Karpas-422 (cell line): ENCODE data around the gene PDZD2. TPM values are rescaled to one million over a fixed set of nuclear protein-coding genes. Genes with fewer than 3 reads are reported as not detected.

Experiments used
- DNase-seq: peaks from one replicate; pipeline ENCODE4 v3.0.0-alpha.2; 2015
- H2AFZ ChIP-seq: fragments of 200-600 bp; sonication (generic); 2 replicates; pipeline ENCODE4 v1.6.1; 2014; ENCODE audit warnings: antibody characterized with exemption, low read length, mixed read lengths
- H3K27ac ChIP-seq: fragments of 200-600 bp; sonication (generic); 2 replicates; pipeline ENCODE4 v1.5.1; 2014; ENCODE audit warnings: mild to moderate bottlenecking, low read length, moderate library complexity
- H3K27me3 ChIP-seq: fragments of 200-600 bp; sonication (generic); 2 replicates; pipeline ENCODE4 v1.6.1; 2014; ENCODE audit warnings: low read length, mixed read lengths
- H3K36me3 ChIP-seq: fragments of 200-600 bp; sonication (generic); 2 replicates; pipeline ENCODE4 v1.6.1; 2014; ENCODE audit warnings: low read length, mixed read lengths; ENCODE audit not compliant: insufficient read depth
- H3K4me1 ChIP-seq: fragments of 200-600 bp; sonication (generic); 2 replicates; pipeline ENCODE4 v1.6.1; 2014; ENCODE audit warnings: mild to moderate bottlenecking, low read length, mixed read lengths
- H3K4me2 ChIP-seq: fragments of 200-600 bp; sonication (generic); 2 replicates; pipeline ENCODE4 v1.6.1; 2014; ENCODE audit warnings: low read length, low read depth, mild to moderate bottlenecking; ENCODE audit not compliant: poor library complexity, severe bottlenecking
- H3K4me3 ChIP-seq: fragments of 200-600 bp; sonication (generic); 2 replicates; pipeline ENCODE4 v1.5.1; 2014; ENCODE audit warnings: mild to moderate bottlenecking, antibody characterized with exemption, low read length, mixed read lengths
- H3K79me2 ChIP-seq: fragments of 200-600 bp; sonication (generic); 2 replicates; pipeline ENCODE4 v1.6.1; 2014; ENCODE audit warnings: mild to moderate bottlenecking, low read length, mixed read lengths
- H3K9ac ChIP-seq: fragments of 200-600 bp; sonication (generic); 2 replicates; pipeline ENCODE4 v1.6.0; 2014; ENCODE audit warnings: low read length
- H3K9me2 ChIP-seq: fragments of 200-600 bp; sonication (generic), shearing (Covaris generic); replicated peaks from 2 replicates; pipeline ENCODE4 v1.6.0; 2014; ENCODE audit warnings: mild to moderate bottlenecking, low read length, moderate library complexity; ENCODE audit not compliant: insufficient read depth
- H3K9me3 ChIP-seq: fragments of 300-700, 200-600 bp; sonication (generic); 2 replicates; pipeline ENCODE4 v1.6.1; 2014; ENCODE audit warnings: low read length, mixed read lengths
- H4K20me1 ChIP-seq: fragments of 200-600 bp; sonication (generic); 2 replicates; pipeline ENCODE4 v1.6.1; 2014; ENCODE audit warnings: mild to moderate bottlenecking, antibody characterized with exemption, low read length, low read depth; ENCODE audit not compliant: insufficient read depth
- total RNA-seq: library from RNA; depleted of rRNA; stranded (reverse); fragments of >200 nt; shearing (Covaris generic); gene quantifications from 2 replicates; pipeline ENCODE4 v1.2.3, GENCODE V29; 2014; ENCODE audit warnings: low replicate concordance

PDZD2 gene
- total RNA-seq, 1 experiment from 2014 or later = not detected

- no peak overlapping the region for H3K27ac ChIP-seq
- peaks cover 8% of the 10 kb centered on the region; the same call in 1 of the 2 replicates for H3K36me3 ChIP-seq
- H3K4me2 ChIP-seq = no peak overlapping the region
- H2AFZ ChIP-seq = no peak overlapping the region
- no peaks in the 10 kb centered on the region for H4K20me1 ChIP-seq
- DNase-seq = no peak
- H3K9me3 ChIP-seq = no peaks in the 10 kb centered on the region
- no peaks in the 10 kb centered on the region for H3K4me1 ChIP-seq
- no peaks in the 10 kb centered on the region for H3K9me2 ChIP-seq
- no peaks in the 10 kb centered on the region for H3K27me3 ChIP-seq
- no peak overlapping the region for H3K4me3 ChIP-seq
- H3K9ac ChIP-seq = no peak overlapping the region
- peaks cover 74% of the 10 kb centered on the region for H3K79me2 ChIP-seq
Measured at GRCh38 chr5:32136342-32136741, 497.4 kb downstream of the PDZD2 start.

DNA sequence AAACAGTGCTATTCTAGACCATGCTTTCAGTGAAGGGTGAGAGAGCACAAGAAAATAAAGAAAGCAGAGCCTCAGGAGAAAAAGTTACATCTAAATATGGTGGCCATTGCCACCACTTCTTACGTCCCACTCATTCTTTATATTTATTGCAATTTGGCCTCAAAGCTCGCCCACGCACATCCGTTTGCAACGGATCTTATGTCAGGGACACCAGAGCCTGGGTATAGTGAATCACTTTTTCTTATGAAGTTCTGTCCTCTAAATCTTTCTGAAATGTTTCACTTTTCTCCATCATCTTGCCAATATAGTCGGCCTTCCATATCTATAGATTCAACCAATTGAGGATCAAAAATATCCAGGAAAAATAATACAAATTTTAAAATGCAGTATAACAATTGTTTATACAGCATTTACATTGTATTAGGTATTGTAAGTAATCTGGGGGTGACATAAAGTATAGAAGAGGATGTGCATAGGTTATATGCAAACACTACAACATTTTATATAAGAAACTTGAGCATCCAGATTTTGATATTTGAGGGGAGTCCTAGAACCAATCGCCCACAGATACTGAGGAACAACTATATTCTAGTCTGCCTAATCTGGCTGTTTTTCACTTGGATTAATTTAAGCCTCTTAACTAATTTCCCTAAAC is 500.0 kb downstream of the PDZD2 start:
- DNase-seq = no peak

DNA sequence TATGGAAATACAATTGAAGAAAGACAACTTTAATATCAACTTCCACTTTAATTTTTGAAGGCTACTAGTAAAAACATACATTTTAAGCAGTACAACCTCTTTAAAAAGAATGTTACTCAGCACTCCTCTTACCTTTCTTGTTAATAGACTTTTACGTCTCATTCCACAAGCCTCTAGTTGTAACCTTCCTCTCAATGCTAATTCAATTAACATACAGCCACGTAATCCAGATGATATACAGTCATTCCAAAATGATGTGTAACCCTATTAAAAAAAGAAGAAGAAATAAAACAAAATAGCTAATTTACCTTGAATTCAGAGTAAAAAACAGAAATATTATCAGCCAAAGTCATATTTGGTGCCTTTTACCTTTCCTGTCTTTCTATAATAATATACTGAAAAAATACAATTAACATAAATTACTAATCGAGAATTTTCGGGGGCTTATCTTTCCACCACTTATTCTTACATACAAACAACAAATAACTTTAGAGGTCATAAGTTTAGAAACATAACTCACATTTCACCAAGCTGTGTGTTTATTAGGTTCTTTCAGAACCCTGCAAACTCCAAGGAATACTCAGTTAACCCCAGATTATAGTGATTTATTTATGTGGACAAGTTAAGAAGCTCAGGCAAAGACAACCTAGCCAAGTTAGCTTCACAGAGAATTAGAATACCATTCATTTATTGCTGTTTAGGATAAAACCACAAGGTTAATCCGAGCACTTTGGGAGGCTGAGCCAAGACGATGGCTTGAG is 504.9 kb downstream of the PDZD2 start:
- Histone ChIP-seq H3K4me3 (no peak overlapping the region), H3K4me2 (no peak overlapping the region), H3K9me3 (no peaks in the 10 kb centered on the region), H3K9me2 (no peaks in the 10 kb centered on the region), H3K36me3 (peaks cover 4% of the 10 kb centered on the region; the same call in 1 of the 2 replicates), H3K4me1 (no peaks in the 10 kb centered on the region), H4K20me1 (peaks cover 16% of the 10 kb centered on the region; the same call in 1 of the 2 replicates), H3K27ac (no peak overlapping the region), H3K27me3 (no peaks in the 10 kb centered on the region), H2AFZ (no peak overlapping the region), H3K9ac (no peak overlapping the region), H3K79me2 (peaks cover 79% of the 10 kb centered on the region)
- DNase-seq = no peak

More for the DNA sequence above, 500.0 kb downstream of the PDZD2 start:
- peaks cover 58% of the 10 kb centered on the region for H3K79me2 ChIP-seq
- H3K4me3 ChIP-seq = no peak overlapping the region
- H3K36me3 ChIP-seq = peaks cover 12% of the 10 kb centered on the region; the same call in 1 of the 2 replicates
- no peak overlapping the region for H3K27ac ChIP-seq
- no peaks in the 10 kb centered on the region for H3K27me3 ChIP-seq
- H3K4me1 ChIP-seq = no peaks in the 10 kb centered on the region
- H4K20me1 ChIP-seq = no peaks in the 10 kb centered on the region
- no peak overlapping the region for H3K9ac ChIP-seq
- H3K9me3 ChIP-seq = no peaks in the 10 kb centered on the region
- no peaks in the 10 kb centered on the region for H3K9me2 ChIP-seq
- no peak overlapping the region for H3K4me2 ChIP-seq
- H2AFZ ChIP-seq = no peak overlapping the region

DNA sequence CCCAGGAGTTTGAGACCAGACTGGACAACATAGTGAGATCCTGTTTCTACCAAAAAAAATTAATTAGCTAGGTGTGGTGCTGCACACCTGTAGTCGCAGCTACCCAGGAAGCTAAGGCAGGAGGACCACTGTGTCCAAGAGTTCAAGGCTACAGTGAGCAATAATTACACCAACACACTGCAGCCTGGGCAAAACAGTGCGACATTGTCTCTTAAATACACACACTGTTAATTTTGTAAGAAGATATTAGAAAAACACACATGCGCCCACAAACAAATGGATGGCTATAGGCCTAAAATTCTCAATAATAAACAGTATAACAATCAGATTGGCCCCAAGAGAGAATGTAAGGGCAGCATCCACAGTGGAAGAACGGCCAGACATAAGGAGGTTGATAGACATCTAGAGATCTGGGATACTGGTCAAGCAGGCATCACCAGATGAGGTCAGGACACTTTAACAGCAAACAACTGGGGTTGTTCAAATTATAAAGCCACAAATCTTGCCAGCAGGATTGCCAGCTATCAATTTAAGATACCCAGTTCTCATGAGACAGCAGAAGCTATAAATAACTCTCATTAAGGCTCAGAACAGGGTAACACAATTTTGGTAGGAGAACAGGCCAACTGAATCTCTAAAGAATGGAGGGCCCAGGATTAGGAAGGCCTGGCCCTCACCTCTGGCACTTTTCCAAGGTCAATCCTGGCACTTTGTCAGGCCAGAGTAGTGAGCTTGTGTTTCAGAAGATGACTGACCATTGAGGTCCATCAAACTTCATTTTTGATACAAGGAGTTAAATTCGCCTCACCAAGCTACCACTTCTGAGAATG is 505.7 kb downstream of the PDZD2 start:
- Histone ChIP-seq H3K9ac (no peak overlapping the region), H4K20me1 (peaks cover 16% of the 10 kb centered on the region; the same call in 1 of the 2 replicates), H2AFZ (no peak overlapping the region), H3K79me2 (peaks cover 79% of the 10 kb centered on the region), H3K4me1 (no peaks in the 10 kb centered on the region), H3K4me2 (no peak overlapping the region), H3K9me3 (no peaks in the 10 kb centered on the region), H3K36me3 (peaks cover 4% of the 10 kb centered on the region; the same call in 1 of the 2 replicates), H3K27ac (no peak overlapping the region), H3K27me3 (no peaks in the 10 kb centered on the region), H3K4me3 (no peak overlapping the region), H3K9me2 (no peaks in the 10 kb centered on the region)
- no peak for DNase-seq

DNA sequence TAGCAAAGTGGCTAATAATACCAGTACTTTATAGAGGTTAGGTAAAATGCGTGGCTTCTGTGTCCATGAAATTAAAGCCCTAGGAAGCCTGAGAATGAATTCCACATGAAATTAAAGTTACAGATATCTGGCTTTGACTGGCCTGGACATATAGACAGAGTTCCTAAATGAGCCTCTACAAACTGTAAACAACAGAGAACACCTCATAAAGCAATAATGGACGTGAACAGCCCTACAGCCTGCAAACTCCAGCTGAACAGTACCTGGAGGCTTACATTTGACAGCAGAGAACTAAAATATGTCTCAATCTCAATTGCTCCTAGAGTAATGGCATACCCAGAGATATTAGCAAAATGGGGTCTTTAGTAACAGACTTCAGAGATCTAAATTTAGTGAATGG is 506.4 kb downstream of the PDZD2 start:
- no peaks in the 10 kb centered on the region for H3K9me2 ChIP-seq
- H3K4me3 ChIP-seq = no peak overlapping the region
- no peak for DNase-seq
- no peak overlapping the region for H3K9ac ChIP-seq
- no peaks in the 10 kb centered on the region for H3K4me1 ChIP-seq
- peaks cover 16% of the 10 kb centered on the region; the same call in 1 of the 2 replicates for H4K20me1 ChIP-seq
- H3K27me3 ChIP-seq = no peaks in the 10 kb centered on the region
- H3K9me3 ChIP-seq = no peaks in the 10 kb centered on the region
- H2AFZ ChIP-seq = no peak overlapping the region
- peaks cover 4% of the 10 kb centered on the region; the same call in 1 of the 2 replicates for H3K36me3 ChIP-seq
- peaks cover 79% of the 10 kb centered on the region for H3K79me2 ChIP-seq
- no peak overlapping the region for H3K27ac ChIP-seq
- no peak overlapping the region for H3K4me2 ChIP-seq

- Histone ChIP-seq H3K36me3 (peaks cover 4% of the 10 kb centered on the region; the same call in 1 of the 2 replicates), H4K20me1 (peaks cover 19% of the 10 kb centered on the region; the same call in 1 of the 2 replicates), H3K4me3 (no peak overlapping the region)
Measured at GRCh38 chr5:32147236-32147635, 508.3 kb downstream of the PDZD2 start.

DNA sequence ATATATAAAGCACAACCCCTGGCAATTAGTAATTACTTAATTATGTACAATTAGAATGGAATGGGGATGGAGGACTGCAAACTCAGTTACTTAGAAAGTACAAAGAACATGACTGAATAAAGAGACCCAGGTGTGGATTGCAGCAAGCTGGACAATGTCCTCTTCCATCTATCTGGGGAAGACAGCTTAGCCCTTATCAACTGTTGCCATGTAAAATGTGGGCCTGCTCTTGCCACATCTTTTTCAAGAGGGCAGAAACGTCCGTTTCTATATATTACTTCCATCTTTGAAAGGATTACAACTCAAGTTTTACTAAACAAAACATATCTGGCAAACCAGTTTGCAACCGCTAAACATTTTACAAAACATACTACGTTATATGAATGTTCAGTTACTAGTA is 509.0 kb downstream of the PDZD2 start:
- no peaks in the 10 kb centered on the region for H3K9me2 ChIP-seq
- H3K4me3 ChIP-seq = no peak overlapping the region
- no peak for DNase-seq
- H3K27me3 ChIP-seq = no peaks in the 10 kb centered on the region
- H3K9me3 ChIP-seq = no peaks in the 10 kb centered on the region
- H3K9ac ChIP-seq = no peak overlapping the region
- no peak overlapping the region for H2AFZ ChIP-seq
- H3K4me1 ChIP-seq = no peaks in the 10 kb centered on the region
- H3K4me2 ChIP-seq = no peak overlapping the region
- peaks cover 7% of the 10 kb centered on the region; the same call in 1 of the 2 replicates for H3K36me3 ChIP-seq
- H4K20me1 ChIP-seq = peaks cover 24% of the 10 kb centered on the region; the same call in 1 of the 2 replicates
- H3K27ac ChIP-seq = no peak overlapping the region
- peaks cover 96% of the 10 kb centered on the region for H3K79me2 ChIP-seq

More at GRCh38 chr5:32147236-32147635, 508.3 kb downstream of the PDZD2 start:
- H3K27ac ChIP-seq = no peak overlapping the region
- no peak for DNase-seq
- H3K9me3 ChIP-seq = no peaks in the 10 kb centered on the region
- H3K4me2 ChIP-seq = no peak overlapping the region
- H3K27me3 ChIP-seq = no peaks in the 10 kb centered on the region
- no peak overlapping the region for H3K9ac ChIP-seq
- no peaks in the 10 kb centered on the region for H3K9me2 ChIP-seq
- H3K79me2 ChIP-seq = peaks cover 89% of the 10 kb centered on the region
- H2AFZ ChIP-seq = no peak overlapping the region
- no peaks in the 10 kb centered on the region for H3K4me1 ChIP-seq
